ENCODE measurements around the gene EFCAB11.

The EFCAB11 gene

GRCh38 chr14:89748004-89748403, 206.5 kb downstream of the EFCAB11 start:
- H3K4me3 ChIP-seq (replicated peaks in 1 of 2; ENCODE audit: low read depth in 2 of 2, low read length in 2 of 2): no peak overlapping the region
- no peak for TF ChIP-seq CTCF (IDR thresholded peaks at IDR 0.05; ENCODE audit: low read depth, low read length)
- peak in 1 of 2 donors; percentile 34 for DNase-seq (ENCODE audit: low read depth in 2 of 2)

DNA sequence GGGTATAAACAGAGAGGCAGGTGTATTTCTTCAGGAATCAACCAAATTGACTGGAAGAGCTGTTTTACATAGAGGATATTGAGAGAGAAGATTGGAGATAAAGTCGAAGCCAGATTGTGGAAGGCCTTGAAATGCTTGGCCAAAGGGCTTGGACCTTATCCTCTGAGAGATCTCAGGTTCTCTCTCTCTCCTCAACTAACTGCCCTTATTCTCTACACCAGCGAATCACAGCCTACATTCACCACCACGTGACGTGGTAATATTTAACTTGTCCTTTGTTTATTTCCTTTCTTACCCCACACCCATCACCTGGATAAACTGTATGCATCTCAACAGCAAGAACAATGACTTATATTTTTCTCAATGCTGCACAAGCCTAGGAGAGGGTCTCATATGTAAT, 207.4 kb downstream of the EFCAB11 start:
- H3K4me3 ChIP-seq (replicated peaks in 1 of 2; ENCODE audit: low read depth in 2 of 2, low read length in 2 of 2): no peak overlapping the region
- no peak for TF ChIP-seq CTCF (IDR thresholded peaks at IDR 0.05; ENCODE audit: low read depth, low read length)
- DNase-seq (ENCODE audit: low read depth in 2 of 2): no peak

GRCh38 chr14:89746654-89747053, 207.9 kb downstream of the EFCAB11 start:
- no peak for TF ChIP-seq CTCF (IDR thresholded peaks at IDR 0.05; ENCODE audit: low read depth, low read length)

GRCh38 chr14:89746135-89746534, 208.4 kb downstream of the EFCAB11 start:
- no peak for DNase-seq (ENCODE audit: low read depth in 2 of 2)
- no peak overlapping the region for H3K4me3 ChIP-seq (replicated peaks in 1 of 2; ENCODE audit: low read depth in 2 of 2, low read length in 2 of 2)
- no peak for TF ChIP-seq CTCF (IDR thresholded peaks at IDR 0.05; ENCODE audit: low read depth, low read length)

More at GRCh38 chr14:89746654-89747053, 207.9 kb downstream of the EFCAB11 start:
- H3K4me3 ChIP-seq (replicated peaks in 1 of 2; ENCODE audit: low read depth in 2 of 2, low read length in 2 of 2): no peak overlapping the region
- no peak for DNase-seq (ENCODE audit: low read depth in 2 of 2)
